ENCODE data around the gene TFDP3.

The TFDP3 gene

DNA sequence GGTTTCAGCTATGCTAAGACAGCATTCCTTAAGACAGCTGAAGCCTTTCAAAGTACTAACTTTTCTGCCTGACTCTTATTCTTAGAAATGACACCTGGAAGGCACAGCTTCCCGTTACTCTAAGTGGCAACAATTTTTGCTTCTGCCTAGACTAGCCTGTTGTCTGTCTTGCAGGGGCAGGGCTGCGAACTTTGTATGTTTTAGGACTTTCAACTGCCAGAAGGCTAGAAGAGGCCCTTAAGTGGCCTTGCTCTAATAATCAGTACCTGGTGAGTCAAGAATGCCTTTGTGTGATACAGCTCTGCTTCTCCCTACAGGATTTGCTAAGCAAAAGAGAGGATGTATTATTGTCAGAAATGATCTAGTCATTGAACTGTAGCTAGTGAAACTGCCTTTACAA lies 30.0 kb upstream of the TFDP3 start:
- peaks cover 28 to 57% (median 42%) of the 10 kb centered on the region in 11 experiments for H3K9me3 ChIP-seq (replicated peaks in 1 of 11)
- no peaks in the 10 kb centered on the region for H3K36me3 ChIP-seq
- no peak overlapping the region for H3K9ac ChIP-seq
- H3K4me1 ChIP-seq = no peaks in the 10 kb centered on the region
- H3K27ac ChIP-seq = no peak overlapping the region
- H3K27me3 ChIP-seq = peaks cover 70 to 97% (median 94%) of the 10 kb centered on the region in 11 experiments
- H4K20me1 ChIP-seq = peaks cover 0 to 7% (median 0%) of the 10 kb centered on the region in 11 experiments; a peak in 3 of 22 replicates
- TF ChIP-seq Cebpa-rat (IDR thresholded peaks at IDR 0.05) = no peak
- H3K4me3 ChIP-seq = no peak overlapping the region
- H3K4me2 ChIP-seq = no peak overlapping the region

DNA sequence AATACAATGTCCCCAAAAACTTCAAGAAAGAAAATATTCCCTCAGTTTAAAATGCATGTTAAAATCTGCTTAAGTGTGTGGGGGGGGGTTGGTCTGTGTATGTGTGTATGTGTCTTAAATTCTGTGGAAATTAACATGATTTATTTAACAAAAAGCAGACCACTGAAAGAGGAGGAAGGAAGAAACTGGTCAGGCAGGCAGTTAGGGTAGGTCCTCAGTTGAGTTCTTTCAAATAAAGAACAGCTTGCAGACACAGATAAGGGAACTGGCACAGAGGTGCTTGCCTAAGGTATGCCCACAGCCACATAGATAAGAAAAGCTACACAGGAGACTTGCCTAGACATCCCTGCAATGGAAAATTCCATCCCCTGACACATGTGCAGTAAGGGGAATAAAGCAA lies 28.8 kb upstream of the TFDP3 start:
- Histone ChIP-seq H3K27me3 (peaks cover 77 to 100% (median 99%) of the 10 kb centered on the region in 11 experiments), H3K4me1 (no peaks in the 10 kb centered on the region), H3K27ac (no peak overlapping the region), H3K9ac (no peak overlapping the region), H3K9me3 (replicated peaks in 1 of 11) (peaks cover 28 to 63% (median 42%) of the 10 kb centered on the region in 11 experiments), H3K4me3 (no peak overlapping the region), H3K36me3 (no peaks in the 10 kb centered on the region), H4K20me1 (peaks cover 0 to 7% (median 0%) of the 10 kb centered on the region in 11 experiments; a peak in 2 of 22 replicates), H3K4me2 (no peak overlapping the region)
- no peak for TF ChIP-seq Cebpa-rat (IDR thresholded peaks at IDR 0.05)

DNA sequence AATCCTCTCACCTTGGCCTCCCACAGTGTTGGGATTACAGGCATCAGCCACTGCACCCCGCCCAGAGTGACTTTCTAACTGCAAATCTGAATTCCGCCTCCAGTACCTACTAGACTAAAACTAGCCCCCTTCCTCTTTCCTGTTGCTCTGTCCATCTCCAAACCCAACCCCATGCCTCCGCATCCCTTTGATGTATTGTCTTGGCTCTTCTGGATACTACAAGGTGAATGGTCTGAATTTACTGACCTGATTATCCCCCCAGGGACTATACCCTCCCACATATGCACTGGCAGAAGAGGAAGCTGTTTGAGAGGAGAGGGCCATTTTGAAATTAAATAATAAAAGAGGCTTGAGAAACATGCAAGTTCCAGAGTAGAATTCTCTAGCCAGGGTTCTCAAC lies 17.7 kb upstream of the TFDP3 start:
- no peak overlapping the region for H3K27ac ChIP-seq
- peaks cover 0 to 21% (median 0%) of the 10 kb centered on the region in 11 experiments; a peak in 3 of 22 replicates for H3K9me3 ChIP-seq (replicated peaks in 1 of 11)
- H3K27me3 ChIP-seq = peaks cover 80 to 97% (median 94%) of the 10 kb centered on the region in 11 experiments

GRCh38 chrX:133232331-133232730 lies 14.2 kb upstream of the TFDP3 start:
- H3K27me3 ChIP-seq = peaks cover 81 to 98% (median 94%) of the 10 kb centered on the region in 11 experiments
- no peak for TF ChIP-seq Cebpa-rat (IDR thresholded peaks at IDR 0.05)
- no peak overlapping the region for H3K27ac ChIP-seq
- no peaks in the 10 kb centered on the region; a peak in 4 of 22 replicates for H4K20me1 ChIP-seq
- no peak overlapping the region for H3K4me2 ChIP-seq
- no peaks in the 10 kb centered on the region for H3K36me3 ChIP-seq
- H3K4me1 ChIP-seq = peaks cover 0 to 8% (median 0%) of the 10 kb centered on the region in 10 experiments; a peak in 5 of 20 replicates
- H3K4me3 ChIP-seq = no peak overlapping the region
- H3K9me3 ChIP-seq (replicated peaks in 1 of 11) = peaks cover 0 to 8% (median 0%) of the 10 kb centered on the region in 11 experiments; a peak in 1 of 22 replicates
- no peak overlapping the region for H3K9ac ChIP-seq

More for the DNA sequence above, 17.7 kb upstream of the TFDP3 start:
- Histone ChIP-seq H3K4me3 (no peak overlapping the region), H3K4me2 (no peak overlapping the region), H4K20me1 (no peaks in the 10 kb centered on the region; a peak in 1 of 22 replicates), H3K4me1 (peaks cover 0 to 22% (median 4%) of the 10 kb centered on the region in 10 experiments; a peak in 8 of 20 replicates), H3K9ac (no peak overlapping the region), H3K36me3 (no peaks in the 10 kb centered on the region)
- no peak for TF ChIP-seq Cebpa-rat (IDR thresholded peaks at IDR 0.05)

DNA sequence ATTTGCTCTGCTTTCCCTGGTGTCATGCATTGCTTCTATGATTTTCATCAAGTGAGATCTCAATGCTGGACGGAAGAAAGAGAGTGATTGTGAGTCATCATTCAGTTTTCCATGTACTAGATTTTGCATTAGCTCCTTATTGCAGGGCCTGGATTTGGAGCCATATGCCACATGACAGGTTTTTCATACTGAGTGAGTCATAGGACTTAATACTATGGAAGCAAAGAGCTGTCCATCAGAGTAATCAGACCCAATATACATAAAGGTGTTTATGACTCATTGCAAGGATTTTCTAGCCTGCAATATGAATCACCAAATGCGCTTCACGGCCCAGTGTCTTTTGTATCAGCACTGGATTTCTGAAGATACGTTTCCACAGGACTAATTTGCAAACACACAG lies 11.2 kb upstream of the TFDP3 start:
- no peaks in the 10 kb centered on the region for H3K36me3 ChIP-seq
- no peak overlapping the region for H3K4me2 ChIP-seq
- TF ChIP-seq Cebpa-rat (IDR thresholded peaks at IDR 0.05) = no peak
- H3K4me3 ChIP-seq = no peak overlapping the region
- H3K27me3 ChIP-seq = peaks cover 80 to 97% (median 94%) of the 10 kb centered on the region in 11 experiments
- H3K9ac ChIP-seq = no peak overlapping the region
- H3K9me3 ChIP-seq (replicated peaks in 1 of 11) = peaks cover 0 to 8% (median 0%) of the 10 kb centered on the region in 11 experiments; a peak in 1 of 22 replicates
- no peak overlapping the region for H3K27ac ChIP-seq
- H4K20me1 ChIP-seq = no peaks in the 10 kb centered on the region; a peak in 4 of 22 replicates
- no peaks in the 10 kb centered on the region for H3K4me1 ChIP-seq

- no peak for TF ChIP-seq Cebpa-rat (IDR thresholded peaks at IDR 0.05)
- H4K20me1 ChIP-seq = peaks cover 0 to 10% (median 0%) of the 10 kb centered on the region in 11 experiments; a peak in 5 of 22 replicates
- H3K9ac ChIP-seq = no peak overlapping the region
- peaks cover 0 to 15% (median 0%) of the 10 kb centered on the region in 11 experiments; a peak in 7 of 22 replicates for H3K9me3 ChIP-seq (replicated peaks in 1 of 11)
- peaks cover 0 to 4% (median 0%) of the 10 kb centered on the region in 10 experiments; a peak in 2 of 20 replicates for H3K4me1 ChIP-seq
- H3K36me3 ChIP-seq = no peaks in the 10 kb centered on the region
- H3K27ac ChIP-seq = no peak overlapping the region
- peaks cover 93 to 99% (median 97%) of the 10 kb centered on the region in 11 experiments for H3K27me3 ChIP-seq
- H3K4me2 ChIP-seq = no peak overlapping the region
- H3K4me3 ChIP-seq = no peak overlapping the region
These were observed 2.4 kb downstream of the TFDP3 start for GRCh38 chrX:133215747-133216146.

DNA sequence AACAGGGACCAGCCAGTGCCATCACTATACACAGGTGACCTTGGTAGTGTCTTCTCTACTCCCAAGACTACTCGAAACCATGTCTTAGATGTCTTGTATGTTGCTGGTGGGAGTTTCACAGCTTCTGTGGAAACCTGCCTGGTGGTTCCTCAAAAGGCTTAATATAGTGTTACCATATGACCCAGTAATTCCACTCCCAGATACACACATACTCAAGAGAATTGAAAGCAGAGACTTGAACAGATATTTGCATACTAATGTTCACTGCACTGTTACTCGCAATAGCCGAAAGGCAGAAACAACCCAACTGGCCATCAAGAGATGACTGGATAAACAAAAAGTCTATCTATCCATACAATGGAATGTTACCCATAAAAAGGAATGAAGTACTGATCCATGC lies 3.1 kb downstream of the TFDP3 start:
- peaks cover 0 to 10% (median 0%) of the 10 kb centered on the region in 11 experiments; a peak in 4 of 22 replicates for H4K20me1 ChIP-seq

GRCh38 chrX:133214301-133214700 lies 3.9 kb downstream of the TFDP3 start:
- Histone ChIP-seq H3K9ac (no peak overlapping the region), H3K4me2 (no peak overlapping the region), H3K4me3 (no peak overlapping the region), H3K36me3 (no peaks in the 10 kb centered on the region), H3K27me3 (peaks cover 93 to 99% (median 97%) of the 10 kb centered on the region in 11 experiments), H3K4me1 (peaks cover 0 to 4% (median 0%) of the 10 kb centered on the region in 10 experiments; a peak in 2 of 20 replicates), H3K27ac (no peak overlapping the region), H3K9me3 (replicated peaks in 1 of 11) (peaks cover 0 to 15% (median 0%) of the 10 kb centered on the region in 11 experiments; a peak in 7 of 22 replicates), H4K20me1 (peaks cover 0 to 10% (median 0%) of the 10 kb centered on the region in 11 experiments; a peak in 3 of 22 replicates)
- no peak for TF ChIP-seq Cebpa-rat (IDR thresholded peaks at IDR 0.05)

More for the DNA sequence above, 3.1 kb downstream of the TFDP3 start:
- Histone ChIP-seq H3K9me3 (replicated peaks in 1 of 11) (peaks cover 0 to 15% (median 0%) of the 10 kb centered on the region in 11 experiments; a peak in 7 of 22 replicates), H3K27ac (no peak overlapping the region), H3K4me3 (no peak overlapping the region), H3K9ac (no peak overlapping the region), H3K36me3 (no peaks in the 10 kb centered on the region), H3K27me3 (peaks cover 93 to 99% (median 97%) of the 10 kb centered on the region in 11 experiments), H3K4me1 (peaks cover 0 to 4% (median 0%) of the 10 kb centered on the region in 10 experiments; a peak in 2 of 20 replicates), H3K4me2 (no peak overlapping the region)
- TF ChIP-seq Cebpa-rat (IDR thresholded peaks at IDR 0.05) = no peak

- Histone ChIP-seq H3K9me3 (replicated peaks in 1 of 11) (peaks cover 0 to 11% (median 0%) of the 10 kb centered on the region in 11 experiments; a peak in 6 of 22 replicates), H3K27ac (no peak overlapping the region), H3K4me3 (no peak overlapping the region), H3K4me1 (peaks cover 0 to 4% (median 0%) of the 10 kb centered on the region in 10 experiments; a peak in 2 of 20 replicates), H4K20me1 (peaks cover 0 to 10% (median 0%) of the 10 kb centered on the region in 11 experiments; a peak in 3 of 22 replicates), H3K27me3 (peaks cover 91 to 99% (median 97%) of the 10 kb centered on the region in 11 experiments), H3K36me3 (no peaks in the 10 kb centered on the region), H3K4me2 (no peak overlapping the region), H3K9ac (no peak overlapping the region)
- no peak for TF ChIP-seq Cebpa-rat (IDR thresholded peaks at IDR 0.05)
These were observed 5.0 kb downstream of the TFDP3 start for GRCh38 chrX:133213117-133213516.
